Measurements from ENCODE around the gene SMAD5.

Gene SMAD5

DNA sequence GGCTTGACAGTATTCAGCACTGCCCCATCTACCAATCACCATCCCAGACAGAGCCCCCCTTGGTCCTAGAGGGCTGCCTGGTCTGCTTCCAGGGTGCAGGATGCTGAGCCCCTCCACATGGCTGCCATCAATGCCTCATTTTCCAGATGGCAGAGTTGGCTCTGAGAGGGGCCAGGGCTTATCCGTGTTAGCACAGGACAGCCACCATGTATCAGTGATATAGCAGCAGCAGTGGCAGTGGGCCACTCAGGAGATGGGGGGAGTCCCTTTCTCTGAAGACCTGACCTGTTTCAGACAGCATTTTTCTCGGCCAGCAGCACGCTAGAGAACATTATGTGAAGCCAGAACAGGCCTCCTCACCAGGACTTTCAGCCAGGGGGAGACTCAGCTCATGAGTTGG is 61.9 kb downstream of the SMAD5 start:
- in situ Hi-C loops (cut with MboI; ENCODE audit: low sequenced_read_pairs): no loop called here

GRCh38 chr5:136195971-136196820 is 63.6 kb downstream of the SMAD5 start:
- in situ Hi-C loops (cut with MboI; ENCODE audit: low sequenced_read_pairs): no loop called here

DNA sequence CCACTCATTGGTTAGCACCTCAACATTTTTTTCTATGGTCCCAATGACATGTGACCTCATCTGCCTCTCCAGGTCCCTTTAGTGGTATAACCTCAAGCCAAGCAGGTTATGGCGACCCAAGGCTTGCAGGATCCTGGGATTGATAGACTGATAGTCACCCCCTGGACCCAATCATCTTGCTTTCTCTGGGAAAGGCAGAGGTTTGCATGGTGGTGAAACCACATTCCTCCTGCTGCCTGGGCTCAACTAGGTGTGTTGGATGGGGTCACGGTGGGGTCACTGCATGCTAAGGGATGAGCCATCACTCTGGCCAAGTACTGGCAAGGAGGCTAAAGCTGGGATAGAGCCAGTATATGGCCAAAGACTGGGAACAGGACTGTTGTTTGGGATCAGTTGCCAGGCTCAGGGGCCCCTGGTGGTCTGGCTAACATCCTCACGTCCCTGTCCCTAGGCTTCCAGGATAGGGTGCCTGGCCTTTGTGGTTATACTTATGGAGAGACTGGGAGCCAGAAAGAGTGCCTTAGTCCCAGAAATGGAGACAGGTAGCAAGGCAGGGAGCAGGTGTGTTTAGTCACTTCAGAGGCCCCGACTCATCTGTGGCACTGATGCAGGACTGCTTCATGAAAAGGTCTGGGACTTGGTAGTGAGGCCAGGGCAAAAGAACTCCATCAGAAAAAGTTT is 65.0 kb downstream of the SMAD5 start:
- in situ Hi-C loops (cut with MboI; ENCODE audit: low sequenced_read_pairs): no loop called here

DNA sequence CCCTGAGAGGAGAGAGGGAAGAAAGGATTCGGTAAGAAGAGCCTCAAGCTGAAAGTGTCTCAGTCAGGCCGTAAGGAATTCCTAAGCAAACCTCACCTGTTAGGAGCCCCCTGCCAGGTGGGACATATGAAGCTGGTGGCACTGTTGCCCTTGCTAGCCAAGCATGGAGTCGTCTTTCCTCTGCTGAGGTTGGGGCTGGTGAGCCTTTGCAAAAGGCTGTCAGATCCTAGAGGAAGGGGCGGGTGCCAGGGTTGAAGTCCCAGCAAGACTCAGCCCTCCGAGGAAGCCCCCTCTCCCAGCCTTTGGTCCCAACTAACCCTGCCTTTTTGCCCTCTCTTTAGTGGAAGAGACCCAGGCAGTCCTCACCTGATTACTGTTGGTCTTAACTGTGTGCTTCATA is 65.8 kb downstream of the SMAD5 start:
- in situ Hi-C loops (cut with MboI; ENCODE audit: low sequenced_read_pairs): no loop called here

- in situ Hi-C loops (cut with MboI; ENCODE audit: low sequenced_read_pairs): no loop called here
Measured at GRCh38 chr5:136199408-136199807, 66.8 kb downstream of the SMAD5 start.

GRCh38 chr5:136200130-136200529 is 67.5 kb downstream of the SMAD5 start:
- in situ Hi-C loops (cut with MboI; ENCODE audit: low sequenced_read_pairs): loop anchor here (25.0 kb wide), 1 partner anchor 313 kb away; the partner anchor contains the start of gene IL9

DNA sequence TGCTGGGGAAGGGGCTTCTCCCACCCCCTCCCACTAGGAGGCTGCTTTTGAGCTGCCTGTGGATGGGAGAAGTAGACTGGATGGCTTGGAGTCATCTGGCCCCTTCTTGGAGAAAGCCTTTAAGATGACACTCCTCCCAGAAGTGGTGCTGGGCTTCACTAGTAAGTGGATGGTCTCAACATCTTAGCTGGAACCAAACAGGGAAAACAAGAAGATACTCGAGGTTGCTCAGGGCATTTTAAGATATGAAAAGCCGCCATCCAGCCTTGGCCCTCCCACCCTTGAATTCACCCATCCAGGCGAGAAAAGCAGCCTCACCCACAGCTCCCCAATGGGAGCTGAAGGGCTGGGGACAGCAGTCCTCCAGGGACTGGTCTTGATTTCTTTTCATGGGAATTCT is 68.1 kb downstream of the SMAD5 start:
- in situ Hi-C loops (cut with MboI; ENCODE audit: low sequenced_read_pairs): loop anchor here (25.0 kb wide), 1 partner anchor 313 kb away; the partner anchor contains the start of gene IL9

DNA sequence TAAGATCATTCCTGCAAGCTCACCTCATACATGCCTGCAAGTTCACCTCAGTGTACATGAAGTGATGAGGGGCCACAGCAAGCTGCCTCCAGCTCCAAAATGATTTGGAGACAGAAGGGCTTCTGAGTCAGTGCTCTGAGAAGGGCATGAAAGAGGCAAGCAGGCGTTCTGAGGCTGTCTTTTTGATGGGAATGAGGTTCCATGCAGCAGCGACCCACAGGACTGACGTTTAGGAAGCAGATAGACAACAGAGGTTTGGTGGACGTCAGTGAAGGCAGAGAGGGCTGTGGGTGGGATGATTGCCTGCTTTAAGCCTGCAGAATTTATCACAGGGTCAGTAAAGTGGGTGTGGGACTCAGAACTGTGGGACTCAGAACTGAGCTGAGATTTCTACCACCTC is 69.2 kb downstream of the SMAD5 start:
- in situ Hi-C loops (cut with MboI; ENCODE audit: low sequenced_read_pairs): loop anchor here (25.0 kb wide), 1 partner anchor 315 kb away; the partner anchor contains the start of gene IL9

GRCh38 chr5:136202469-136203205 is 70.0 kb downstream of the SMAD5 start:
- in situ Hi-C loops (cut with MboI; ENCODE audit: low sequenced_read_pairs): loop anchor here (25.0 kb wide), 1 partner anchor 315 kb away; the partner anchor contains the start of gene IL9

- in situ Hi-C loops (cut with MboI; ENCODE audit: low sequenced_read_pairs): loop anchor here (25.0 kb wide), 1 partner anchor 316 kb away; the partner anchor contains the start of gene IL9
Measured at GRCh38 chr5:136203303-136203922, 70.8 kb downstream of the SMAD5 start.

GRCh38 chr5:136205061-136205702 is 72.5 kb downstream of the SMAD5 start:
- in situ Hi-C loops (cut with MboI; ENCODE audit: low sequenced_read_pairs): loop anchor here (25.0 kb wide), 1 partner anchor 318 kb away; the partner anchor contains the start of gene IL9

DNA sequence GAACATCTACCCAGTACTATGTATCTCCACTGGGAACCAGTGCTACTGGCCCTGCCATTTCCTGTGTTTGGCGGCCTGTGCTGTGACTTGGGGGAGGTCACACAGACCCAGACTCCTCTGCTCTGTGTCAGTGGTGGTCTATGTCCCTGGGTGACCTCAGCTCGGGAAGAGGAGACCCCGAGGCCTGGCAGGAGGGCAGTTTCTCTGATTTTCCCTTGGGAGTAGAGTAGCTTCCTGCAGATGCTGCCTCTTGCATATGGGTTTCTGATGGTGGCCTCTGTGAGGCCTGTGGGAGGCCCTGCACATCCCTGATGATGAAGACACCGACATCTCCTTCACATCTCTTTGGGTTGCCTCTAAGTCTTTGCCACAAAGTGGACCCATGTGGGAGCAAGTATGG is 73.3 kb downstream of the SMAD5 start:
- in situ Hi-C loops (cut with MboI; ENCODE audit: low sequenced_read_pairs): loop anchor here (25.0 kb wide), 1 partner anchor 319 kb away; the partner anchor contains the start of gene IL9

DNA sequence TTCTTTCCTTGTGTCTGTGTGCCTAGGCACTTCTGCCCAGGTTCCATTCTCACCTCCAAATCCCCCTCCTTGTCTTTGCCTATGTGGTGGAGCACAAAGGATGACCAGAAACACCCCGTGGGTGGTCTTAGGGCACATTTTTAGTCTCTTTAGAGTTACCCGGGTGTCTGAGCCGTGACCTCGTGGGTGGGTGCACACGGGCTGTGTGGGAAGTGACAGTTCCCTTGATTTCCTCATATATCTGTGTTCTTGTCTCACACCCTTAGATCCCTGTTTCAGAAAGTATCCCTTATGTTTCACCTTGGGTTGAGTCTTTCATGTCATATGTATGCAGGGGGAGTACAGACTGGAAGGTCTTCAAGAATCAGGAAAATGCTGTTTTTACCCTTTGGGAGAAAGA is 73.7 kb downstream of the SMAD5 start:
- in situ Hi-C loops (cut with MboI; ENCODE audit: low sequenced_read_pairs): loop anchor here (25.0 kb wide), 1 partner anchor 319 kb away; the partner anchor contains the start of gene IL9

- in situ Hi-C loops (cut with MboI; ENCODE audit: low sequenced_read_pairs): loop anchor here (25.0 kb wide), 1 partner anchor 320 kb away; the partner anchor contains the start of gene IL9
Measured at GRCh38 chr5:136207631-136208030, 75.0 kb downstream of the SMAD5 start.

DNA sequence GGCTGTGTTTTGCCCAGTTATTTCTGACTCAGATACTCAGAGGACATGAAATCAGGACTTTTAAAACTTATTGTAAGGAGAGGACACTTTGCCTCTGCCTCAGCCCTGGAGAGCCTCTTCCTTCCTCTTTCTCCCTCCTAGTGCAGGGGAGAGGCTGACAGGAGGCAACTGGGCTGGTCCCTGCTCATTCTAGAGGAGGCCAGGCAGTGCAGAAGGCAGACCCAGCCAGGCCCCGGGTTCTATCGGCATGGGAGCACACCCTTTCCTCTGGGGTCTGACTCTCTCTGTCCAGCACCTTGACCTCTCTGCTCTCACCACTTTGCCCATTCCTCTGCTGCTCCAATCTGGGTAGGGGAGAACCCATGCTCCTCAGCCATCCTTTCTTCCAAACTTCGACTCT is 76.3 kb downstream of the SMAD5 start:
- in situ Hi-C loops (cut with MboI; ENCODE audit: low sequenced_read_pairs): loop anchor here (25.0 kb wide), 1 partner anchor 322 kb away; the partner anchor contains the start of gene IL9

- in situ Hi-C loops (cut with MboI; ENCODE audit: low sequenced_read_pairs): loop anchor here (25.0 kb wide), 1 partner anchor 322 kb away; the partner anchor contains the start of gene IL9
Measured at GRCh38 chr5:136209346-136209910, 76.8 kb downstream of the SMAD5 start.

- in situ Hi-C loops (cut with MboI; ENCODE audit: low sequenced_read_pairs): loop anchor here (25.0 kb wide), 1 partner anchor 323 kb away; the partner anchor contains the start of gene IL9
Measured at GRCh38 chr5:136210259-136210658, 77.6 kb downstream of the SMAD5 start.

DNA sequence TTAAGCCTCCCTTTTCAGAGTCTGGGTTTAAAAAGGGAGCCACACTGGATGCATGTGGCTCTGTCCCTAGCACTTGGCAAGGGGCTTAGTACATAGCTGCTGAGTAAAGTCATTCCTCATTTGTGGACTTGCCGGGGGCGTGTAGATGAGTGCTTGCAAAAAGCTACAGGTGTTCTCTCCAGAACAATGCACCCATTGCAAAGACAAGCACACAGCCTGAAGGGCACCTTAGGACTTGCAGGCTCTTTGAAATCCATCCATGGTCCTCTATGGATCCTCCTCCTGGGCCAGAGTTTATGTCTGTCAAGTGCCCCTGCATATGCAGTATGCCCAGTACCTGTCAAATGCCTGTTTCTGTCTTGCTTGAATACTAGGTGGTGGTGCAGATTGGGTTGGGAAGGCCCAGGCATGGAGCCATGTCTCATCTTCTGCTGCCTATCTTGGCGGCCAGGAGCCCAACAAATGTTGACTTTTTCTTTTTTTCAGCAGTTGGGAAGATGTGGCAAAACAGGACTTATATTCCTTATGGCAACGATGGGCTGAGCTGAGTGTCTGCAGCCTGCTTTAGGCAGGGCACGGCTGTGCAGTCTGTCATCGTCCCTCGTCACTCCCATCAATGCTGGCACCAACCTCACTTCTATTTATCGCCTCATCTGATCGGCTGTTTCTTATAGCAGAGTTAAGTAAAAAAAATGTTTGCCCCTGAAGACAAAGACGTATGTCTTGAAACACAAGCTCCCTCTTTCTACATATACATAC is 78.8 kb downstream of the SMAD5 start:
- in situ Hi-C loops (cut with MboI; ENCODE audit: low sequenced_read_pairs): loop anchor here (25.0 kb wide), 1 partner anchor 324 kb away; the partner anchor contains the start of gene IL9
